HepG2 (cell line): Measurements from ENCODE around the gene CAPN2. TPM values are rescaled to one million over a fixed set of nuclear protein-coding genes. Genes with fewer than 3 reads are reported as not detected.

Experiments
- ERF ChIP-seq: IDR thresholded peaks from 2 replicates; pipeline ENCODE4 v1.6.1; 2018; ENCODE audit warnings: missing biosample characterization, missing genetic modification reagents
- ETV5 ChIP-seq: IDR thresholded peaks from 2 replicates; pipeline ENCODE4 v1.6.1; 2018; ENCODE audit warnings: missing biosample characterization, missing genetic modification reagents, inconsistent platforms, borderline replicate concordance
- HOXA5 ChIP-seq: sonication (generic); formaldehyde crosslinking; IDR thresholded peaks from 2 replicates; pipeline ENCODE4 v1.4.0; 2020; ENCODE audit warnings: missing genetic modification reagents
- KLF6 ChIP-seq: IDR thresholded peaks from 2 replicates; pipeline ENCODE4 v1.8.0; 2016; ENCODE audit warnings: missing biosample characterization, missing genetic modification reagents
- NCOR1 ChIP-seq: fragments of 200-600 bp; sonication (generic); IDR thresholded peaks from 2 replicates; pipeline ENCODE4 v1.7.0; 2017; ENCODE audit warnings: antibody characterized with exemption, low read length, borderline replicate concordance
- PATZ1 ChIP-seq: sonication (generic); formaldehyde crosslinking; IDR thresholded peaks from 2 replicates; pipeline ENCODE4 v1.4.0; 2020; ENCODE audit warnings: missing genetic modification reagents
- RCOR2 ChIP-seq: IDR thresholded peaks from 2 replicates; pipeline ENCODE4 v1.6.1; 2016; ENCODE audit warnings: missing biosample characterization, missing genetic modification reagents
- RXRA ChIP-seq: sonication (generic); formaldehyde crosslinking; IDR thresholded peaks from 2 replicates; pipeline ENCODE4 v1.5.1; 2020; ENCODE audit warnings: missing genetic modification reagents
- TBP ChIP-seq: sonication (generic); formaldehyde crosslinking; IDR thresholded peaks from 2 replicates; pipeline ENCODE4 v1.5.0; 2020; ENCODE audit warnings: missing genetic modification reagents
- TFDP2 ChIP-seq: sonication (generic); formaldehyde crosslinking; IDR thresholded peaks from 2 replicates; pipeline ENCODE4 v1.4.0; 2020; ENCODE audit warnings: missing genetic modification reagents
- TOPORS ChIP-seq: sonication (generic); formaldehyde crosslinking; IDR thresholded peaks from 2 replicates; pipeline ENCODE4 v1.8.0; 2023; ENCODE audit warnings: mild to moderate bottlenecking, missing genetic modification reagents
- TP53 ChIP-seq: sonication (generic); formaldehyde crosslinking; conservative IDR thresholded peaks from 2 replicates; pipeline ENCODE4 v1.4.0; 2020; ENCODE audit warnings: missing genetic modification reagents
- ZBTB1 ChIP-seq: sonication (generic); formaldehyde crosslinking; IDR thresholded peaks from 2 replicates; pipeline ENCODE4 v1.4.0; 2020; ENCODE audit warnings: missing genetic modification reagents, borderline replicate concordance
- ZBTB26 ChIP-seq: IDR thresholded peaks from 2 replicates; pipeline ENCODE4 v1.6.1; 2016; ENCODE audit warnings: missing compliant biosample characterization, missing genetic modification reagents, borderline replicate concordance
- ZGPAT ChIP-seq: IDR thresholded peaks from 2 replicates; pipeline ENCODE4 v1.6.1; 2016; ENCODE audit warnings: mild to moderate bottlenecking
- ZNF644 ChIP-seq: IDR thresholded peaks from 2 replicates; pipeline ENCODE4 v1.6.1; 2016; ENCODE audit warnings: low read depth
- polyA plus RNA-seq, 8 experiments: library from polyadenylated mRNA; depleted of rRNA in 3 of 8; stranded (reverse) in 7 of 8; unstranded in 1 of 8; fragments of >200 nt; fragmentation: Illumina TruSeq in 4 of 8; extraction: Trizol in 4 of 8; gene quantifications; 2 replicates each; pipeline versions ENCODE4 v1.2.1 to v1.2.3, GENCODE V29; 2011 to 2016; ENCODE audit warnings: low read depth in 4 of 8, missing spikeins in 1 of 8, mixed read lengths in 1 of 8; ENCODE audit not compliant: insufficient read depth in 1 of 8
- total RNA-seq, 5 experiments: library from RNA; depleted of rRNA; stranded (reverse); fragments of >200 nt; fragmentation: Illumina TruSeq; extraction: Trizol; gene quantifications; 2 replicates each; pipeline ENCODE4 v1.2.3, GENCODE V29; 2016; ENCODE audit warnings: low read depth in 1 of 5
- TF ChIP-seq, protein P1 (sequence below): sonication (generic); formaldehyde crosslinking; IDR thresholded peaks from 2 replicates; pipeline ENCODE4 v1.5.0; 2020; ENCODE audit warnings: mild to moderate bottlenecking, missing genetic modification reagents, borderline replicate concordance
- TF ChIP-seq, protein P2 (sequence below): sonication (generic); formaldehyde crosslinking; IDR thresholded peaks from 2 replicates; pipeline ENCODE4 v1.8.0; 2022; ENCODE audit warnings: missing genetic modification reagents, mild to moderate bottlenecking, borderline replicate concordance

Gene CAPN2
- total and polyA plus RNA-seq, 2 of the 13 experiments (the other 11 are each of a cell fraction or from before 2014, with no cell fraction given), result 6.2 to 7.4 TPM

GRCh38 chr1:223708001-223708359 lies 4.4 kb upstream of the CAPN2 start (continued):
- TF ChIP-seq NCOR1 (peak; percentile 94), RXRA (CRISPR knock-in tag) (peak; percentile 13; the same call in 1 of the 2 replicates), ZNF644 (peak; percentile 95), ERF (0 out of 2 replicates have a peak, but pooled peaks have one; percentile 21), ZGPAT (CRISPR knock-in tag) (0 out of 2 replicates have a peak, but pooled peaks have one; percentile 37), PATZ1 (peak; percentile 14; the same call in 1 of the 2 replicates), TP53 (CRISPR knock-in tag) (peak; percentile 98), ZBTB1 (CRISPR knock-in tag) (no peak), KLF6 (CRISPR knock-in tag) (no peak), HOXA5 (CRISPR knock-in tag) (no peak), TBP (no peak), ETV5 (CRISPR knock-in tag) (peak; percentile 31; the same call in 1 of the 2 replicates), TOPORS (CRISPR knock-in tag) (no peak), TFDP2 (peak; percentile 46; the same call in 1 of the 2 replicates), ZBTB26 (CRISPR knock-in tag) (peak; percentile 98), RCOR2 (CRISPR knock-in tag) (peak; percentile 86)
- TF ChIP-seq, protein P1, sequence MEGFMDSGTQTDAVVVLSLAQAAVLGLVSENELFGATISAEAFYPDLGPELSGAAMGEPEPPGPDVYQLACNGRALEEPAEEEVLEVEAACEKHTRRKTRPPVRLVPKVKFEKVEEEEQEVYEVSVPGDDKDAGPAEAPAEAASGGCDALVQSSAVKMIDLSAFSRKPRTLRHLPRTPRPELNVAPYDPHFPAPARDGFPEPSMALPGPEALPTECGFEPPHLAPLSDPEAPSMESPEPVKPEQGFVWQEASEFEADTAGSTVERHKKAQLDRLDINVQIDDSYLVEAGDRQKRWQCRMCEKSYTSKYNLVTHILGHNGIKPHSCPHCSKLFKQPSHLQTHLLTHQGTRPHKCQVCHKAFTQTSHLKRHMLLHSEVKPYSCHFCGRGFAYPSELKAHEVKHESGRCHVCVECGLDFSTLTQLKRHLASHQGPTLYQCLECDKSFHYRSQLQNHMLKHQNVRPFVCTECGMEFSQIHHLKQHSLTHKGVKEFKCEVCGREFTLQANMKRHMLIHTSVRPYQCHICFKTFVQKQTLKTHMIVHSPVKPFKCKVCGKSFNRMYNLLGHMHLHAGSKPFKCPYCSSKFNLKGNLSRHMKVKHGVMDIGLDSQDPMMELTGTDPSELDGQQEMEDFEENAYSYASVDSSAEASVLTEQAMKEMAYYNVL (CRISPR knock-in tag), result peak; percentile 38; the same call in 1 of the 2 replicates
- TF ChIP-seq, protein P2, sequence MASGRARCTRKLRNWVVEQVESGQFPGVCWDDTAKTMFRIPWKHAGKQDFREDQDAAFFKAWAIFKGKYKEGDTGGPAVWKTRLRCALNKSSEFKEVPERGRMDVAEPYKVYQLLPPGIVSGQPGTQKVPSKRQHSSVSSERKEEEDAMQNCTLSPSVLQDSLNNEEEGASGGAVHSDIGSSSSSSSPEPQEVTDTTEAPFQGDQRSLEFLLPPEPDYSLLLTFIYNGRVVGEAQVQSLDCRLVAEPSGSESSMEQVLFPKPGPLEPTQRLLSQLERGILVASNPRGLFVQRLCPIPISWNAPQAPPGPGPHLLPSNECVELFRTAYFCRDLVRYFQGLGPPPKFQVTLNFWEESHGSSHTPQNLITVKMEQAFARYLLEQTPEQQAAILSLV (CRISPR knock-in tag), result 0 out of 2 replicates have a peak, but pooled peaks have one; percentile 57
